ENCODE results near the gene C9orf78. TPM values are rescaled to one million over a fixed set of nuclear protein-coding genes. Genes with fewer than 3 reads are reported as not detected.

The C9orf78 gene
- total and polyA plus RNA-seq, 2 experiments from 2014 or later = 46.8 to 80.7 TPM

GRCh38 chr9:129835860-129836223 is 767 bp upstream of the C9orf78 start:
- 1 to 2% methylated on average over 19 of the region's 19 CpGs for WGBS, 2 experiments (ENCODE audit: low coverage in 1 of 2, low lambda C conversion rate in 2 of 2, missing lambda C conversion rate in 2 of 2)
- DNase-seq = no peak
- in situ Hi-C loops (cut with MboI) = no loop called here
- H3F3A ChIP-seq (ENCODE audit: insufficient read depth) = peaks cover 29% of the 10 kb centered on the region
- H3K9me3 ChIP-seq (ENCODE audit: low read depth) = no peaks in the 10 kb centered on the region
- peak overlapping the region; percentile 97 for H3K4me2 ChIP-seq (ENCODE audit: unreplicated experiment)
- no peaks in the 10 kb centered on the region for H4K20me1 ChIP-seq (ENCODE audit: insufficient read depth)
- no peaks in the 10 kb centered on the region for H3K27me3 ChIP-seq (replicated peaks; ENCODE audit: insufficient read depth)
- H3K9ac ChIP-seq = peak overlapping the region; percentile 92
- TF ChIP-seq EZH2 (IDR thresholded peaks at IDR 0.05; ENCODE audit: insufficient read depth, poor library complexity, severe bottlenecking) = no peak
- TF ChIP-seq EZH2phosphoT487 (IDR thresholded peaks at IDR 0.05; ENCODE audit: insufficient read depth, low read depth) = no peak
- H3K27ac ChIP-seq = peak overlapping the region; percentile 60
- no peaks in the 10 kb centered on the region for H3K9me2 ChIP-seq (ENCODE audit: insufficient read depth)
- H2AFZ ChIP-seq = peak overlapping the region; percentile 92
- H3K4me1 ChIP-seq (ENCODE audit: insufficient read depth) = peaks cover 39% of the 10 kb centered on the region
- H3K36me3 ChIP-seq (ENCODE audit: low read depth) = peaks cover 19% of the 10 kb centered on the region; the same call in 1 of the 2 replicates
- H3K4me3 ChIP-seq = peak overlapping the region; percentile 92
- H3K79me2 ChIP-seq (ENCODE audit: insufficient read depth) = peaks cover 58% of the 10 kb centered on the region

GRCh38 chr9:129834489-129835127 is 467 bp downstream of the C9orf78 start:
- H3K27ac ChIP-seq = peak overlapping the region; percentile 58
- H3K9ac ChIP-seq = peak overlapping the region; percentile 92
- no peaks in the 10 kb centered on the region for H4K20me1 ChIP-seq (ENCODE audit: insufficient read depth)
- H3K4me2 ChIP-seq (ENCODE audit: unreplicated experiment) = peak overlapping the region; percentile 94
- peak overlapping the region; percentile 92 for H2AFZ ChIP-seq
- TF ChIP-seq EZH2 (IDR thresholded peaks at IDR 0.05; ENCODE audit: insufficient read depth, poor library complexity, severe bottlenecking) (no peak), EZH2phosphoT487 (IDR thresholded peaks at IDR 0.05; ENCODE audit: insufficient read depth, low read depth) (no peak)
- peaks cover 36% of the 10 kb centered on the region for H3K4me1 ChIP-seq (ENCODE audit: insufficient read depth)
- H3K9me2 ChIP-seq (ENCODE audit: insufficient read depth) = no peaks in the 10 kb centered on the region
- peaks cover 29% of the 10 kb centered on the region for H3F3A ChIP-seq (ENCODE audit: insufficient read depth)
- no peaks in the 10 kb centered on the region for H3K9me3 ChIP-seq (ENCODE audit: low read depth)
- peak overlapping the region; percentile 92 for H3K4me3 ChIP-seq
- 1 to 2% methylated on average over 31 to 32 of the region's 32 CpGs for WGBS, 2 experiments (ENCODE audit: low coverage in 1 of 2, low lambda C conversion rate in 2 of 2, missing lambda C conversion rate in 2 of 2)
- H3K36me3 ChIP-seq (ENCODE audit: low read depth) = peaks cover 20% of the 10 kb centered on the region; the same call in 1 of the 2 replicates
- peak; percentile 65 for DNase-seq
- in situ Hi-C loops (cut with MboI) = no loop called here
- peaks cover 45% of the 10 kb centered on the region for H3K79me2 ChIP-seq (ENCODE audit: insufficient read depth)
- H3K27me3 ChIP-seq (replicated peaks; ENCODE audit: insufficient read depth) = no peaks in the 10 kb centered on the region

- in situ Hi-C loops (cut with MboI) = no loop called here
- peak; percentile 42 for DNase-seq
- 88 to 91% methylated on average over 1 of the region's 1 CpG for WGBS, 2 experiments (ENCODE audit: low coverage in 1 of 2, low lambda C conversion rate in 2 of 2, missing lambda C conversion rate in 2 of 2)
- no peak overlapping the region for H3K27ac ChIP-seq
- H3K9ac ChIP-seq = no peak overlapping the region
- no peaks in the 10 kb centered on the region for H4K20me1 ChIP-seq (ENCODE audit: insufficient read depth)
- no peak overlapping the region for H2AFZ ChIP-seq
- H3K4me3 ChIP-seq = no peak overlapping the region
- H3K9me2 ChIP-seq (ENCODE audit: insufficient read depth) = no peaks in the 10 kb centered on the region
- no peaks in the 10 kb centered on the region for H3K27me3 ChIP-seq (replicated peaks; ENCODE audit: insufficient read depth)
- H3K4me1 ChIP-seq (ENCODE audit: insufficient read depth) = peaks cover 22% of the 10 kb centered on the region
- no peaks in the 10 kb centered on the region for H3K9me3 ChIP-seq (ENCODE audit: low read depth)
- H3K79me2 ChIP-seq (ENCODE audit: insufficient read depth) = peaks cover 45% of the 10 kb centered on the region
- TF ChIP-seq EZH2 (IDR thresholded peaks at IDR 0.05; ENCODE audit: insufficient read depth, poor library complexity, severe bottlenecking) = no peak
- TF ChIP-seq EZH2phosphoT487 (IDR thresholded peaks at IDR 0.05; ENCODE audit: insufficient read depth, low read depth) = no peak
- H3F3A ChIP-seq (ENCODE audit: insufficient read depth) = peaks cover 18% of the 10 kb centered on the region; the same call in 1 of the 2 replicates
- peaks cover 24% of the 10 kb centered on the region; the same call in 1 of the 2 replicates for H3K36me3 ChIP-seq (ENCODE audit: low read depth)
- no peak overlapping the region for H3K4me2 ChIP-seq (ENCODE audit: unreplicated experiment)
These were observed 2.1 kb downstream of the C9orf78 start for GRCh38 chr9:129832982-129833381.

- H3K9ac ChIP-seq = no peak overlapping the region
- H3K4me1 ChIP-seq (ENCODE audit: insufficient read depth) = peaks cover 9% of the 10 kb centered on the region
- H2AFZ ChIP-seq = no peak overlapping the region
- no peak for DNase-seq
- TF ChIP-seq EZH2 (IDR thresholded peaks at IDR 0.05; ENCODE audit: insufficient read depth, poor library complexity, severe bottlenecking) = no peak
- no peak for TF ChIP-seq EZH2phosphoT487 (IDR thresholded peaks at IDR 0.05; ENCODE audit: insufficient read depth, low read depth)
- no peak overlapping the region for H3K27ac ChIP-seq
- H3K27me3 ChIP-seq (replicated peaks; ENCODE audit: insufficient read depth) = no peaks in the 10 kb centered on the region
- H4K20me1 ChIP-seq (ENCODE audit: insufficient read depth) = no peaks in the 10 kb centered on the region
- no peaks in the 10 kb centered on the region for H3K9me2 ChIP-seq (ENCODE audit: insufficient read depth)
- WGBS, 2 experiments (ENCODE audit: low coverage in 1 of 2, low lambda C conversion rate in 2 of 2, missing lambda C conversion rate in 2 of 2) = 97% methylated on average over 10 of the region's 10 CpGs
- in situ Hi-C loops (cut with MboI) = no loop called here
- peaks cover 31% of the 10 kb centered on the region; the same call in 1 of the 2 replicates for H3K36me3 ChIP-seq (ENCODE audit: low read depth)
- H3F3A ChIP-seq (ENCODE audit: insufficient read depth) = peaks cover 12% of the 10 kb centered on the region; the same call in 1 of the 2 replicates
- peaks cover 12% of the 10 kb centered on the region for H3K79me2 ChIP-seq (ENCODE audit: insufficient read depth)
- H3K9me3 ChIP-seq (ENCODE audit: low read depth) = no peaks in the 10 kb centered on the region
- H3K4me3 ChIP-seq = no peak overlapping the region
- H3K4me2 ChIP-seq (ENCODE audit: unreplicated experiment) = no peak overlapping the region
These were observed 6.1 kb downstream of the C9orf78 start for GRCh38 chr9:129828969-129829368.
